Activated naive CD8-positive, alpha-beta T cell treated with anti-CD3 and anti-CD28 coated beads, Interleukin-2, amount 10 ng/mL, durations not matched to agents 7 days and 5 days (primary cell): ENCODE data around the gene TARBP1. TPM values are rescaled to one million over a fixed set of nuclear protein-coding genes. Genes with fewer than 3 reads are reported as not detected.
"Not testable (repeated sequence)": the region's sequence is repeated elsewhere in the genome, so short reads cannot be mapped to it uniquely, and the experiment has no call there.

ENCODE experiments used
- ATAC-seq: fragments of 150-1000 bp; cut with Tn5 transposase; one replicate; pipeline ENCODE4 v1.10.0; 2021; ENCODE audit warnings: low read depth, moderate library complexity
- POLR2A ChIA-PET: fragments of 350-600 bp; sonication (Branson Sonifier 250); formaldehyde crosslinking; loops from one replicate; lab custom pipeline; 2021; ENCODE audit warnings: antibody characterized with exemption; lab: Charles Lee
- DNase-seq: peaks from one replicate; pipeline ENCODE4 v3.0.0; 2021
- H3K27ac Mint-ChIP-seq: one replicate; pipeline ENCODE4 v1.8.0; 2022; ENCODE audit warnings: mild to moderate bottlenecking, mixed read lengths
- H3K27me3 Mint-ChIP-seq: one replicate; pipeline ENCODE4 v1.8.0; 2022; ENCODE audit warnings: mild to moderate bottlenecking, moderate library complexity, mixed read lengths
- H3K36me3 Mint-ChIP-seq: one replicate; pipeline ENCODE4 v1.8.0; 2021; ENCODE audit warnings: mild to moderate bottlenecking, mixed read lengths
- H3K4me1 Mint-ChIP-seq: one replicate; pipeline ENCODE4 v1.8.0; 2021; ENCODE audit warnings: mixed read lengths
- H3K4me3 Mint-ChIP-seq: one replicate; pipeline ENCODE4 v1.8.0; 2022; ENCODE audit warnings: mild to moderate bottlenecking, moderate library complexity, mixed read lengths
- H3K9me3 Mint-ChIP-seq: one replicate; pipeline ENCODE4 v1.8.0; 2021; ENCODE audit warnings: mixed read lengths
- total RNA-seq, 2 experiments: library from RNA; stranded (reverse); gene quantifications; one replicate each; pipeline ENCODE4 v1.2.3, GENCODE V29; 2021

The TARBP1 gene
- total RNA-seq: 10 to 100 TPM; 39.6 to 42.9 TPM

- DNase-seq (peak; percentile 88), ATAC-seq (peak; percentile 76)
- H3K36me3 Mint-ChIP-seq: peaks cover 5% of the 10 kb centered on the region
- no peaks in the 10 kb centered on the region for H3K9me3 Mint-ChIP-seq
- H3K4me3 Mint-ChIP-seq: peak within 1 kb of the TSS; percentile 83
- H3K4me1 Mint-ChIP-seq: peaks cover 28% of the 10 kb centered on the region
- H3K27ac Mint-ChIP-seq: peak within 1 kb of the TSS; percentile 74
- peaks cover 16% of the 10 kb centered on the region for H3K27me3 Mint-ChIP-seq
- POLR2A ChIA-PET: interaction anchor here (0.9 to 1.8 kb wide), 7 partner anchors 9 to 1025 kb away, joined by 3 to 7 read pairs (median 5); partner anchors contain the start of genes B3GALNT2 and COA6
Measured at GRCh38 chr1:234478481-234479309, at the start of gene TARBP1. Gene TARBP1, minus strand, starts transcription at chr1:234479179. Its CDS starts 76 bp downstream, at chr1:234479103.

DNA sequence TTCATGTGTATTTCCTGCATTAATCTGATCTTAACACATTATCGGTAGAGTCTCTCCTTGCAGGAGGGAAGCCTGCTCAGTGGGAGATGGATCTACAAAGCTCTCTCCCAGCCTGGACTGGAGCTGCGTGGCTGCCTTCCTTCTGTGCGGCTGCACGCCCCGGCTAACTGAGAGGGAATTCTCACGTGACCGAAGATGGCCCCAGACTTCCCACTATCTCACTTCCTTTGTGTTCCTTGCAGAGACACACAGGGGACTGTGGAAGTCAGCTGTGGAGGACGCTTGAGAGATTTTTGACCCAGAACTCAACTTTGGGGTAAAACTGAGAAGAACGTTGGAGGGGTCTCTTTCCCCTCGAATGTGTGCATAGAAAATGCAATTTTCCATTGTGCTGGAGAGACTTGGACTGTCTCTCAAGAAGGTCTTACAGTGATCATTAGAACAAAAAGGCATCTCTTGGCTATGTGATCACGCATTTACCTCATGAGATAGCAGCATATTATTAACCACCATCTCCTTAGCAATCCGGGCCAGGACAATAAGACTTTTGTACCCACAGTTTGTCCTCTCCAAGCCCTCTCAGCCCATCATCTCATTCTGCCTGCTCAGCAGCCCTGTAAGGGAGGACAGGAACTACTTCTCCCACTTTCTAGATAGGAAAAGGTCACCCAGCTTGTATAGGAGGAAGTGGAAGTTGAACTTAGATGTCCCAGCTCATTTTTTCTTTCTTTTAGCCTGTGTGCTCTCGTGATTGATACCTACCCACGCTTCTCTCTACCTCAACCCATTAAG lies 49.3 kb upstream of the TARBP1 start:
- Mint-ChIP-seq H3K4me3 (no peak overlapping the region), H3K27me3 (no peaks in the 10 kb centered on the region), H3K36me3 (no peaks in the 10 kb centered on the region), H3K9me3 (peaks cover 3% of the 10 kb centered on the region), H3K4me1 (peaks cover 26% of the 10 kb centered on the region), H3K27ac (no peak overlapping the region)
- ATAC-seq (no peak), DNase-seq (no peak)
- POLR2A ChIA-PET: interaction anchor here (1.3 kb wide), 1 partner anchor 70 kb away, joined by 3 read pairs; no protein-coding TSS in a partner anchor

- ATAC-seq: no peak
- Mint-ChIP-seq H3K4me1 (peaks cover 26% of the 10 kb centered on the region), H3K36me3 (no peaks in the 10 kb centered on the region), H3K4me3 (no peak overlapping the region), H3K27ac (no peak overlapping the region), H3K9me3 (peaks cover 3% of the 10 kb centered on the region), H3K27me3 (no peaks in the 10 kb centered on the region)
- no peak for DNase-seq
- POLR2A ChIA-PET: no interaction called here
Measured at GRCh38 chr1:234527346-234527745, 48.4 kb upstream of the TARBP1 start.

DNA sequence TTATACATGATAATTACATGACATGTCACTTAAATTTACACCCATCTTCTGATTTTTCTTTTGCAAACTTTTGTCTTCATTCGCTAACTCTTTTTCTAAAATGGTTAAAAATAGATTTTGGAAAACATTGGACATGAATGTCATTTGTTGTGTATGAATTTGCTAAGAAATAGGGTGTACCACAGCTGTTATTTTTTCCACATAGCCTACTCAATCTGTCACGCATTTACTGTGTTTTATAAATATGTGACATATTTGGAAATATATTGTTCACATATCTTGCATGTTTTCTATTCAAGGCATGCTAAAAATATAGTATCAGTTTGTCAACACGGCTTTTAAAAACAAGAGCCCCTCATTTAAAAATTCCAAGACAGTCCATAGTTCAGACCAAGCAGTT lies 47.9 kb upstream of the TARBP1 start:
- ATAC-seq (no peak), DNase-seq (no peak)
- no peak overlapping the region for H3K27ac Mint-ChIP-seq
- H3K4me1 Mint-ChIP-seq: peaks cover 26% of the 10 kb centered on the region
- H3K9me3 Mint-ChIP-seq: peaks cover 3% of the 10 kb centered on the region
- H3K4me3 Mint-ChIP-seq: no peak overlapping the region
- POLR2A ChIA-PET: no interaction called here
- no peaks in the 10 kb centered on the region for H3K36me3 Mint-ChIP-seq
- H3K27me3 Mint-ChIP-seq: no peaks in the 10 kb centered on the region

- POLR2A ChIA-PET: interaction anchor here (0.6 kb wide), 1 partner anchor 94 kb away, joined by 3 read pairs; no protein-coding TSS in a partner anchor
- DNase-seq (no peak), ATAC-seq (no peak)
- peaks cover 32% of the 10 kb centered on the region for H3K4me1 Mint-ChIP-seq
- H3K9me3 Mint-ChIP-seq: peaks cover 3% of the 10 kb centered on the region
- H3K27me3 Mint-ChIP-seq: no peaks in the 10 kb centered on the region
- no peaks in the 10 kb centered on the region for H3K36me3 Mint-ChIP-seq
- H3K27ac Mint-ChIP-seq: peak overlapping the region; percentile 17
- no peak overlapping the region for H3K4me3 Mint-ChIP-seq
Measured at GRCh38 chr1:234525099-234525799, 46.3 kb upstream of the TARBP1 start.

DNA sequence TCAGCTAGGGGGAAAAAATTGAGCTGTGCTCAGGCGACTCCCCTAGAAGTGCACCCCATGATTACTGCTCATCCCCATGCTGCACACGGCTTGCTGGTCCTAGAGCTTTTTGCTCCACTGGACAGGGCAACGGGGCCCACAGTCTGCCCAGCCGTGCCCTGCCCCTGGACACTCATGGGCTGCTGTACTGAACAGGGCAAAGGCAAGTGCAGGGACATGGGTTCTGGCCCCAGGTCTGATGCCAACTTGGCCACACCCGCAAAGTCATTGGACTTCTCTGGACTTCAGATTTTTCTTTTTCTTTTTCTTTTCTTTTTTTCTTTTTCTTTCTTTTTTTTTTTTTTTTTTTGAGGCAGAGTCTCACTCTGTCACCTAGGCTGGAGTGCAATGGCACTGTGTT lies 42.9 kb upstream of the TARBP1 start:
- DNase-seq (no peak), ATAC-seq (no peak)
- H3K27me3 Mint-ChIP-seq: no peaks in the 10 kb centered on the region
- no peak overlapping the region for H3K4me3 Mint-ChIP-seq
- H3K9me3 Mint-ChIP-seq: peaks cover 3% of the 10 kb centered on the region
- POLR2A ChIA-PET: interaction anchor here (1.0 to 1.3 kb wide), 4 partner anchors 8 to 87 kb away, joined by 3 to 5 read pairs (median 4); no protein-coding TSS in a partner anchor
- peak overlapping the region; percentile 67 for H3K27ac Mint-ChIP-seq
- H3K36me3 Mint-ChIP-seq: no peaks in the 10 kb centered on the region
- H3K4me1 Mint-ChIP-seq: peaks cover 31% of the 10 kb centered on the region

DNA sequence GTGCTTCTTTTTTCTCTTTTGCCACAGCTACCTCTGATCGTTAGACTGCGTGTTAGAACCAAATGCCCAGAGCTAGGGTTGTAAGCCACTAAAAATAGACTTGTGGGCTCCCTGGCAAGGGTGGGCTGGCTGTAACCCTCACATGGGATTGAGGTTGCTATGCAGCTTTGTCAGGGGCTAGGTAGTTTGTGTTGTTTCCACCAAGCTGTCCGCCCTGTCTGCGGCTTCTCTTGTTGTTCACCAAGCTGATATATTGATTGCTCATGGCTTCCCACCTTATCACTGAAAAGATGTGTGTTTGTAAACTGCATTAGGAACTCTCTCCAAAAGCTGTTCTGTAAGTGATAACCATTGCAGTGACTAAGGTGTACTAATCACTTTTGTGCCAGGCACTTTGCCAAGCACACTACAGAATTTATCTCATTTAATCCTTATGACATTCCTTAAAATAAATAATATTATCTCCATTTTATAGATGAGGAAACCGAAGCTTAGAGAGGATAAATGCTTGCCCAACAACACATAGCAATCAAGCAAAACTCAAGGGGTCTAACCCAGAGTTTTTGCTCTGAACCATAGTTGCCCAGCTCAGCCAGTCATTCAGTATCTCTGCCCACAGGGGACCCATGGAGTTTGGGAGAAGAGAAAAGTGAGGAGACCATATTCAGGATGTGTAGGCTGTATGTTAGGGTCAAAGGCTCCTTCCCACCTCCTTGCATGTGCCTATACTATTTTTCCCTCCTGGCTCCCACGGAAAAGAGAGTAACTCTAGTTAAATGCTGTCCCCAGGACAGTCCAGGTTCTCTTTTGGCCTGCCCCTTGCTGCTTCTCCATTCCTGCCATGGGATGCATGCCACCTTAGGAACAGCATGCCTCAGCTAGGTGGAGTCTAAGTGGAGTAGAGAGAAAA lies 42.2 kb upstream of the TARBP1 start:
- no peak for DNase-seq
- POLR2A ChIA-PET: interaction anchor here (1.2 to 1.3 kb wide), 2 partner anchors 9 to 88 kb away, joined by 3 to 4 read pairs; no protein-coding TSS in a partner anchor
- no peaks in the 10 kb centered on the region for H3K36me3 Mint-ChIP-seq
- no peak for ATAC-seq
- no peak overlapping the region for H3K4me3 Mint-ChIP-seq
- peaks cover 27% of the 10 kb centered on the region for H3K4me1 Mint-ChIP-seq
- H3K9me3 Mint-ChIP-seq: no peaks in the 10 kb centered on the region
- H3K27me3 Mint-ChIP-seq: no peaks in the 10 kb centered on the region
- H3K27ac Mint-ChIP-seq: peak overlapping the region; percentile 67

GRCh38 chr1:234519506-234519905 lies 40.5 kb upstream of the TARBP1 start:
- Mint-ChIP-seq H3K4me3 (no peak overlapping the region), H3K27me3 (no peaks in the 10 kb centered on the region), H3K36me3 (no peaks in the 10 kb centered on the region), H3K27ac (no peak overlapping the region), H3K9me3 (no peaks in the 10 kb centered on the region), H3K4me1 (peaks cover 20% of the 10 kb centered on the region)
- DNase-seq: no peak
- no peak for ATAC-seq
- POLR2A ChIA-PET: interaction anchor here (1.3 kb wide), 1 partner anchor 10 kb away, joined by 3 read pairs; no protein-coding TSS in a partner anchor

GRCh38 chr1:234518876-234519275 lies 39.9 kb upstream of the TARBP1 start:
- no peak overlapping the region for H3K27ac Mint-ChIP-seq
- H3K9me3 Mint-ChIP-seq: no peaks in the 10 kb centered on the region
- H3K27me3 Mint-ChIP-seq: no peaks in the 10 kb centered on the region
- no peak overlapping the region for H3K4me3 Mint-ChIP-seq
- POLR2A ChIA-PET: interaction anchor here (1.3 kb wide), 1 partner anchor 11 kb away, joined by 3 read pairs; no protein-coding TSS in a partner anchor
- DNase-seq (no peak), ATAC-seq (no peak)
- H3K36me3 Mint-ChIP-seq: no peaks in the 10 kb centered on the region
- peaks cover 20% of the 10 kb centered on the region for H3K4me1 Mint-ChIP-seq

- not testable (repeated sequence) for H3K4me3 Mint-ChIP-seq, H3K27me3 Mint-ChIP-seq, H3K27ac Mint-ChIP-seq, H3K36me3 Mint-ChIP-seq, ATAC-seq, H3K9me3 Mint-ChIP-seq, DNase-seq
- H3K4me1 Mint-ChIP-seq: peaks cover 20% of the 10 kb centered on the region
- POLR2A ChIA-PET: interaction anchor here (1.3 kb wide), 1 partner anchor 408 kb away, joined by 4 read pairs; no protein-coding TSS in a partner anchor
Measured at GRCh38 chr1:234518086-234518485, 39.1 kb upstream of the TARBP1 start.

DNA sequence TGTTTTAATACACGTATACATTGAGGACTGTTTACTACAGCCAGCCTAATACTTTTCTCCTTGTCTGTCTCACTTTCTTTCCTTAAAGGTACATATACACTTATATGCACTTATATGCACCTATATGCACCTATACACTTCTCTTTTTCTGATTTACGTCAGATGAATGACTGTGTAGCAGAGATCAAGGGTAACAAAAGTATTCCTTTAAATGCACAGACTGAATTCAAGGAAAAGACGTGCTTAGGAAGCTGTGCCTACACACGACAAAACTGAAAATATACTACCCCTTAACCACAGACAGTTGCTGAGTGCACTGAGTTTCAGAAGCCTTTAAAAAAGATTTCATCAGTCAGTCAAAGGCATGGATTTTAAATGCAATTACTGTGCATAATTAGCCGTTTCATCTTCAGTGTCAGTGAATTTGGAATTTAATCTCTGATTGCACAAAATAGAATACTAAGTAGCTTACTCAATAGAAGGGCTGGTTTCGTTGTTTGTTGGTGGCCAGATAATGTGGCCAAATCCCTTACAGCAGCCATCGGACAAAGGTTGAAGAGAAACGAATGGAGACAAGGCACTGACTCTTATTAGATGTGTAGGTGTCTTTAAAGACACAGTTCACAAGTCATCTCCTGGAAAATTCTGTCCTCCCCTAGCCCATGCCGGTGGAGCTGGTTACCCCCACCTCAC lies 38.3 kb upstream of the TARBP1 start:
- no peaks in the 10 kb centered on the region for H3K36me3 Mint-ChIP-seq
- ATAC-seq (peak; percentile 61), DNase-seq (no peak)
- H3K4me3 Mint-ChIP-seq: peak overlapping the region; percentile 51
- no peaks in the 10 kb centered on the region for H3K9me3 Mint-ChIP-seq
- H3K4me1 Mint-ChIP-seq: peaks cover 20% of the 10 kb centered on the region
- peak overlapping the region; percentile 86 for H3K27ac Mint-ChIP-seq
- POLR2A ChIA-PET: interaction anchor here (0.6 to 1.3 kb wide), 2 partner anchors 207 to 409 kb away, joined by 4 read pairs; no protein-coding TSS in a partner anchor
- no peaks in the 10 kb centered on the region for H3K27me3 Mint-ChIP-seq
